Astrocyte (in vitro differentiated cells and primary cell): ENCODE measurements around the gene S100PBP. TPM values are rescaled to one million over a fixed set of nuclear protein-coding genes. Genes with fewer than 3 reads are reported as not detected.
A peak's percentile ranks its signal among the peaks of the same experiment; 100 is the strongest.
"Not testable (repeated sequence)": the region's sequence is repeated elsewhere in the genome, so short reads cannot be mapped to it uniquely, and the experiment has no call there.

Source experiments
- DNase-seq: peaks from one replicate; pipeline ENCODE4 v3.0.0-alpha.2; 2010; ENCODE audit warnings: low read depth
- FAIRE-seq: peaks from 2 replicates; lab custom pipeline; 2011; peaks lifted over from hg19 to GRCh38; lab: Jason Lieb, UNC
- H2AFZ ChIP-seq: 2 replicates; pipeline ENCODE4 v1.6.0; 2012; ENCODE audit warnings: low read depth, low read length, inconsistent platforms
- H3K27ac ChIP-seq: 2 replicates; pipeline ENCODE4 v1.5.1; 2011; ENCODE audit warnings: low read depth, low read length, inconsistent platforms
- H3K27me3 ChIP-seq: 2 replicates; pipeline ENCODE4 v1.6.0; 2011; ENCODE audit warnings: low read length, inconsistent platforms; ENCODE audit not compliant: insufficient read depth
- H3K36me3 ChIP-seq: 2 replicates; pipeline ENCODE4 v1.5.1; 2011; ENCODE audit warnings: low read length, inconsistent platforms; ENCODE audit not compliant: insufficient read depth
- H3K4me1 ChIP-seq: 2 replicates; pipeline ENCODE4 v1.5.1; 2011; ENCODE audit warnings: low read length, inconsistent platforms; ENCODE audit not compliant: insufficient read depth
- H3K4me2 ChIP-seq: 2 replicates; pipeline ENCODE4 v1.6.0; 2012; ENCODE audit warnings: low read length, inconsistent platforms
- H3K4me3 ChIP-seq: 2 replicates; pipeline ENCODE4 v1.5.1; 2011; ENCODE audit warnings: low read depth, mild to moderate bottlenecking, low read length, inconsistent platforms; ENCODE audit not compliant: insufficient read depth
- H3K79me2 ChIP-seq: 2 replicates; pipeline ENCODE4 v1.6.0; 2012; ENCODE audit warnings: mild to moderate bottlenecking, low read length, inconsistent platforms; ENCODE audit not compliant: insufficient read depth
- H3K9ac ChIP-seq: 2 replicates; pipeline ENCODE4 v1.6.0; 2012; ENCODE audit warnings: mild to moderate bottlenecking, low read length, inconsistent platforms
- H3K9me3 ChIP-seq: 2 replicates; pipeline ENCODE4 v1.5.1; 2012; ENCODE audit warnings: low read depth, mild to moderate bottlenecking, low read length, inconsistent platforms; ENCODE audit not compliant: insufficient read depth
- H4K20me1 ChIP-seq: 2 replicates; pipeline ENCODE4 v1.6.0; 2012; ENCODE audit warnings: low read length, inconsistent platforms; ENCODE audit not compliant: insufficient read depth
- H3K27ac Mint-ChIP-seq: one replicate; pipeline ENCODE4 v1.8.0; 2021; ENCODE audit warnings: mild to moderate bottlenecking, mixed read lengths; ENCODE audit not compliant: unreplicated experiment
- H3K27me3 Mint-ChIP-seq: one replicate; pipeline ENCODE4 v1.8.0; 2021; ENCODE audit warnings: low read depth, mixed read lengths; ENCODE audit not compliant: unreplicated experiment
- H3K36me3 Mint-ChIP-seq: one replicate; pipeline ENCODE4 v1.8.0; 2021; ENCODE audit warnings: low read depth, mixed read lengths; ENCODE audit not compliant: unreplicated experiment
- H3K4me1 Mint-ChIP-seq: one replicate; pipeline ENCODE4 v1.8.0; 2021; ENCODE audit warnings: low read depth, mixed read lengths; ENCODE audit not compliant: unreplicated experiment
- H3K4me3 Mint-ChIP-seq: one replicate; pipeline ENCODE4 v1.8.0; 2021; ENCODE audit warnings: mild to moderate bottlenecking, moderate library complexity, mixed read lengths; ENCODE audit not compliant: unreplicated experiment
- H3K9me3 Mint-ChIP-seq: one replicate; pipeline ENCODE4 v1.8.0; 2021; ENCODE audit warnings: mild to moderate bottlenecking, mixed read lengths; ENCODE audit not compliant: unreplicated experiment
- EZH2 ChIP-seq: IDR thresholded peaks from 2 replicates; pipeline ENCODE4 v1.6.1; 2012; ENCODE audit warnings: mild to moderate bottlenecking, low read length, inconsistent platforms; ENCODE audit not compliant: insufficient read depth
- total RNA-seq: library from RNA; stranded (reverse); gene quantifications from 2 replicates; pipeline ENCODE4 v1.2.1, GENCODE V29; 2021
- TF ChIP-seq, protein P1 (sequence below): IDR thresholded peaks from 2 replicates; pipeline ENCODE4 v1.5.1; 2011; ENCODE audit warnings: low read depth, mild to moderate bottlenecking, inconsistent platforms, low read length, moderate library complexity; ENCODE audit not compliant: insufficient read depth

Gene S100PBP
- total RNA-seq, 1 donor from 2014 or later, result 40.3 TPM

DNA sequence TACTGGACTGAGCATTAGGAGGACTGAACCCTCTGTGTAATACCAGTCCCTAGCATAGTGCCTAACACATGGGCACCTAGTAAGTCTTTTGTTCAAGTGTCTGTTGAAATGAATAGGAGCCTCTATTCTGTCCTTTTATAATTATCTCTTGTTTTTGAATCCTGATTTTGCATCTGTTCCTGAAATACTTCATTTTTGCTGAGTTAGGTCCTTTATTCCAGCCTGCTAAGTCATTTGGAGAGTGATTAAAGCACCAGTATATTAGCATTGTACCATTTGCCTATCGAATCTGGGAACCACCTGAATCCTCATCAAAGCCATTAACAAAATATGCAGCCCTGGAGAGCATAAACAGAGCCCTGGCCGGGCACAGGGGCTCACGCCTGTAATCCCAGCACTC, 32.6 kb upstream of the S100PBP start:
- TF ChIP-seq, protein P1, sequence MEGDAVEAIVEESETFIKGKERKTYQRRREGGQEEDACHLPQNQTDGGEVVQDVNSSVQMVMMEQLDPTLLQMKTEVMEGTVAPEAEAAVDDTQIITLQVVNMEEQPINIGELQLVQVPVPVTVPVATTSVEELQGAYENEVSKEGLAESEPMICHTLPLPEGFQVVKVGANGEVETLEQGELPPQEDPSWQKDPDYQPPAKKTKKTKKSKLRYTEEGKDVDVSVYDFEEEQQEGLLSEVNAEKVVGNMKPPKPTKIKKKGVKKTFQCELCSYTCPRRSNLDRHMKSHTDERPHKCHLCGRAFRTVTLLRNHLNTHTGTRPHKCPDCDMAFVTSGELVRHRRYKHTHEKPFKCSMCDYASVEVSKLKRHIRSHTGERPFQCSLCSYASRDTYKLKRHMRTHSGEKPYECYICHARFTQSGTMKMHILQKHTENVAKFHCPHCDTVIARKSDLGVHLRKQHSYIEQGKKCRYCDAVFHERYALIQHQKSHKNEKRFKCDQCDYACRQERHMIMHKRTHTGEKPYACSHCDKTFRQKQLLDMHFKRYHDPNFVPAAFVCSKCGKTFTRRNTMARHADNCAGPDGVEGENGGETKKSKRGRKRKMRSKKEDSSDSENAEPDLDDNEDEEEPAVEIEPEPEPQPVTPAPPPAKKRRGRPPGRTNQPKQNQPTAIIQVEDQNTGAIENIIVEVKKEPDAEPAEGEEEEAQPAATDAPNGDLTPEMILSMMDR, result no peak
- no peak for TF ChIP-seq EZH2
- no peak overlapping the region for H3K27ac ChIP-seq
- no peak for FAIRE-seq

DNA sequence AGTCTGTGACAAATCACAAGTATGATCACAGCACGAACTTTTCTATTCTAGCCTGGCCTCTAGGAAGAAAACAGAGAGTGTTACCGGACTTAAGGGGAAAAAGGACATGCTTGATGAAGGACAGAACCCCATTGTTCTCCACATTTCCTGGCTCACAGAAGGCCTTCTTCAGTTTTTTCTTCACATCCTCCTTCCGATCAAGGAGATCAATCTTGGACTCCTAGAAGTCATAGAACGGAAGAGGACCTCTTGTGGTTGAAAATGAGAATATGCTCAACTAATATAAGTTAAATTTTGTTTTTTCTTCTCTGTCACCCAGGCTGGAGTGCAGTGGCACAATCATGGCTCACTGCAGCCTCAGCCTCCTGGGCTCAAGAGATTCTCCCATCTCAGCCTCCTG, 30.6 kb upstream of the S100PBP start:
- H3K4me1 Mint-ChIP-seq, result peaks cover 5% of the 10 kb centered on the region
- H3K36me3 Mint-ChIP-seq, result peaks cover 14% of the 10 kb centered on the region
- TF ChIP-seq, protein P1, result peak; percentile 30
- no peak for TF ChIP-seq EZH2
- Histone ChIP-seq H3K9ac (no peak overlapping the region), H3K4me1 (peaks cover 16% of the 10 kb centered on the region), H3K9me3 (no peaks in the 10 kb centered on the region), H2AFZ (no peak overlapping the region), H3K36me3 (peaks cover 63% of the 10 kb centered on the region), H3K27me3 (no peaks in the 10 kb centered on the region), H4K20me1 (no peaks in the 10 kb centered on the region), H3K27ac (no peak overlapping the region), H3K79me2 (peaks cover 7% of the 10 kb centered on the region), H3K4me2 (no peak overlapping the region), H3K4me3 (no peak overlapping the region)
- no peaks in the 10 kb centered on the region for H3K27me3 Mint-ChIP-seq
- H3K4me3 Mint-ChIP-seq, result no peak overlapping the region
- H3K9me3 Mint-ChIP-seq, result no peaks in the 10 kb centered on the region
- DNase-seq (no peak), FAIRE-seq (no peak)
- no peak overlapping the region for H3K27ac Mint-ChIP-seq

More for the DNA sequence above, 32.6 kb upstream of the S100PBP start:
- peaks cover 71% of the 10 kb centered on the region for H3K36me3 ChIP-seq
- no peak overlapping the region for H3K4me3 ChIP-seq
- Mint-ChIP-seq H3K9me3 (no peaks in the 10 kb centered on the region), H3K27ac (no peak overlapping the region), H3K27me3 (no peaks in the 10 kb centered on the region), H3K4me1 (peaks cover 2% of the 10 kb centered on the region), H3K4me3 (no peak overlapping the region), H3K36me3 (peaks cover 19% of the 10 kb centered on the region)
- H2AFZ ChIP-seq, result no peak overlapping the region
- peaks cover 7% of the 10 kb centered on the region for H3K79me2 ChIP-seq
- H4K20me1 ChIP-seq, result peaks cover 6% of the 10 kb centered on the region
- DNase-seq, result no peak
- no peaks in the 10 kb centered on the region for H3K27me3 ChIP-seq
- no peak overlapping the region for H3K4me2 ChIP-seq
- H3K9ac ChIP-seq, result no peak overlapping the region
- peaks cover 14% of the 10 kb centered on the region for H3K4me1 ChIP-seq
- H3K9me3 ChIP-seq, result no peaks in the 10 kb centered on the region

DNA sequence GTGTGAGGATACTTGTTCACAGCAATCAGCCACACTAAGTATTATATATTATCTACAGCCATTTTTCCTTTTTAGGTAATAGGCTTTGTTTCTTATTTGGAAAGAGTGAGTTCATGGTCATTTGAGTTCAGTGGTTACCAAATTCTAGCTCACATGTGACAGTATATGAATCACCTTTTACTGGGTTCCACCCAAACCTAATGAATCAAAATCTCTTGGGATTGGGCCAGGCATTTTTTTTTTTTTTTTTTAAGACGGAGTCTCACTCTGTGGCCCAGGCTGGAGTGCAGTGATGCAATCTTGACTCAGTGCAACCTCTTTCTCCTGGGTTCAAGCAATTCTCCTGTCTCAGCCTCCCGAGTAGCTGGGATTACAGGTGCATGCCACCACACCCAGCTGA, 28.1 kb upstream of the S100PBP start:
- H2AFZ ChIP-seq, H3K79me2 ChIP-seq, H3K4me3 ChIP-seq, H3K27me3 Mint-ChIP-seq, H3K4me3 Mint-ChIP-seq, FAIRE-seq, H3K9me3 Mint-ChIP-seq, H3K9me3 ChIP-seq, H3K27me3 ChIP-seq, H4K20me1 ChIP-seq, H3K4me1 Mint-ChIP-seq, H3K4me2 ChIP-seq, H3K27ac Mint-ChIP-seq: not testable (repeated sequence)
- H3K36me3 ChIP-seq, result peaks cover 45% of the 10 kb centered on the region
- peak; percentile 91 for DNase-seq
- H3K36me3 Mint-ChIP-seq, result peaks cover 14% of the 10 kb centered on the region
- H3K27ac ChIP-seq, result peak overlapping the region; percentile 87
- H3K9ac ChIP-seq, result peak overlapping the region; percentile 43
- peaks cover 14% of the 10 kb centered on the region for H3K4me1 ChIP-seq
